GM12874 (cell line): ENCODE measurements around the gene NRP2.

Experiments
- CTCF ChIP-seq: IDR thresholded peaks from 2 replicates; pipeline ENCODE4 v1.5.1; 2011; ENCODE audit warnings: low read depth, mild to moderate bottlenecking, control low read depth, low read length, moderate library complexity; ENCODE audit not compliant: insufficient read depth

NRP2 gene

GRCh38 chr2:205807758-205808157, 125.5 kb downstream of the NRP2 start:
- no peak for TF ChIP-seq CTCF

GRCh38 chr2:205808486-205809121, 126.3 kb downstream of the NRP2 start:
- no peak for TF ChIP-seq CTCF

- TF ChIP-seq CTCF = no peak
Observed at GRCh38 chr2:205811387-205811786, 129.1 kb downstream of the NRP2 start.

- no peak for TF ChIP-seq CTCF
Observed at GRCh38 chr2:205814039-205814364, 131.7 kb downstream of the NRP2 start.

GRCh38 chr2:205815673-205816072, 133.4 kb downstream of the NRP2 start:
- TF ChIP-seq CTCF = no peak

- TF ChIP-seq CTCF = no peak
Observed at GRCh38 chr2:205816268-205816667, 134.0 kb downstream of the NRP2 start.

GRCh38 chr2:205822579-205822978, 140.3 kb downstream of the NRP2 start:
- no peak for TF ChIP-seq CTCF
